NCI-H146 treated with DMSO at 0.1 percent for 48 hours (cell line): ENCODE results near the gene DOCK4.
A peak's percentile ranks its signal among the peaks of the same experiment; 100 is the strongest.

Source experiments
- DNase-seq: peaks from one replicate; lab custom pipeline; 2025; ENCODE audit not compliant: unreplicated experiment; lab: John Stamatoyannopoulos, UW

Gene DOCK4

DNA sequence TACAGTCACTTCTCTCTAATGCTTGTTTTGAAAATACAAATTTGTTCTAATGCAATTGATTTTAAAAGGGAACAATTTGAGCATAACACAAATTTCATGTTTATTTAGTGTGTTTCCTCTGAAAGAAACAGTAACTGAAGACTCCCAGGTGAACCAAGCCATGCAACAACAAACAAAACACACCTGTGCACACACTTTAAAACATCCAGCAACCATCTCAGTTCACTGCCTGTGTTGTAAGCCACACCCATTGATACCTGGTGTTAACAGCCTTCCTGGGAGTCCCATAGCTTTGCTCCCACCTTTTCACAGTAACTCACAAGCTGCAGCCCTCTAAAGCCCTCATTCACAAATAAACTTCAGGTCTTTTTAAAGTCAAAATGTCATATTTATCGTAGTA lies 89.3 kb downstream of the DOCK4 start:
- peak; percentile 78 for DNase-seq

DNA sequence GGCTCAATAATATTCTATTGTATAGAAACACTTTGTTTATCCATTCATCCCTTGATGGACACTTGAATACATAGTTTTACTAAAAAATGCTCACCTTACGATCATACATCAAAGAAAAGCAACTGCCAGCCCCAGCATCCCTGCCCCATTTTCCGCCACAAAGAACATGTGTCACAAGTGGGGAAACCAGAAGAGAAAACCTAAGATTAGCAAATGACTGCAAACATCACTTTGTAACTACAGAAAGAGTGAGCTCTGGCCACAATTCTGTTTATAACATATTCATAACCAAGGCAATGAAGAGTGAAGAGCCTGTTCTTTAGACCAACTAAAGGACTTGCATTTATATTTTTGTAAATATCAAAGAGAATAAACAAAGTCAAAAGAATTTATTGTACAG lies 89.8 kb downstream of the DOCK4 start:
- no peak for DNase-seq

DNA sequence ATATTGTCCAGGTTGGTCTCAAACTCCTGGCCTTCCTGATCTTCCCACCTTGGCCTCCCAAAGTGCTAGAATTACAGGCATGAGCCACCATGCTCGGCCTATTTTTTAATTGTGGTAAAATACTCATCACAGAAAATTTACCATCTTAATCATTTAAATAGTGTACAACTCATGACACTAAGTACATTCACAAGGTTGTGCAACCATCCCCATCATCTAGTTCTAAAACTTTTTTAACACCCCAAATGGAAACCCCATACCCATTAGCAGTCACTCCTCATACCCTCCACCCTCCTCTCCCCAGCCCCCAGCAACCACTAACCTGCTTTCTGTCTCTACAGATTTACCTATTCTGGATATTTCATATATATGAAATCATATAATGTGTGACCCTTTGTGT lies 90.3 kb downstream of the DOCK4 start:
- no peak for DNase-seq

DNA sequence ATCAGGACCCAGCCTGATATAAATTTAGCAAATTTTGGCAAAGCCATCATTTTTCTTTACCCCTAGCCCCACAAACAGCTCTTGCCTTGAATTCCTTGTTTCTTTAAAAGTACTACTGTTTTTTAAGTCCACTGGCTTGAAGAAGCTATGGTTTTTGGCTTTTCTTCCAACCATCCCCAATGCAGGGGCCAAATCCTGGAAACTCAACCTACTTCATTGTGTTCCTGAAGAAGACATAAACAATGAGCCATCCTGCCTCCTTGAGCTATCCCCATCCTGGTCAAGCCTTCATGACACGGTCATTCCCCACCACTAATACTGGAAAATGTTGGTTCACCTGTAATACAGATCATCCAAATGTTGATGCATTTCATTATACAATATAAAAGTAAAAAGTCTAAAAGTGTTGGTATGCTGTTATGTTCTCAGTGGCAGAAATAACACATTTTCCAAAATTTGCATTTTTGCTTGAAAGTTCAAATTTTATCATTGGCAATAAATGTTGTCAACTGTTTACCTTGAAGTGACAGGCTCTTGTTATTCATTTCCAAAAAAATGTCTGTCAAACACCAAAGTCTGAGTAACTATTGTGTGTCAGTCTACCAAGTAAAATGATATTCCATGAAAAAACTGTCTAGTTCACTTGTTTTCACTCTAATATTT lies 92.2 kb downstream of the DOCK4 start:
- DNase-seq, result no peak

DNA sequence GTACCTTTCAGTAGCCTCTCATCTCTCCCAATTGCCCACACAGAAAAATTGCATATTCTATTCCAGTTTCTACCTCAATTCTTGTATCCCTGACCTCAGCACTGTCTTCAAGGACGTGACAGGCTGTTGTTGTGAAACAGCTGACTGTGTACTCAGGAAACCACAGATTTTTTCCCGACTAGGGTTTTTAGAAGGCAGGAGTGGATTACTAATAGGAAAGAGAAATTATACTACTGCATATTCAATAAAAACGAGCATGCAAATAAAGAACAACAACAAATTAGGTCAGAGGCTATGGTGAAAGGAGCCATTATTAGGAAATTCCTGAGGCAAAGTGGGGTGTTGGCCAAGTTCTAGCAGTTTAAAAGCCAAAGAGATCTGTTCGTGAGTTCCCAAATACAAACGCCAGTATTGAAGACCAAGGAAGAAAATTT lies 93.4 kb downstream of the DOCK4 start:
- no peak for DNase-seq

DNA sequence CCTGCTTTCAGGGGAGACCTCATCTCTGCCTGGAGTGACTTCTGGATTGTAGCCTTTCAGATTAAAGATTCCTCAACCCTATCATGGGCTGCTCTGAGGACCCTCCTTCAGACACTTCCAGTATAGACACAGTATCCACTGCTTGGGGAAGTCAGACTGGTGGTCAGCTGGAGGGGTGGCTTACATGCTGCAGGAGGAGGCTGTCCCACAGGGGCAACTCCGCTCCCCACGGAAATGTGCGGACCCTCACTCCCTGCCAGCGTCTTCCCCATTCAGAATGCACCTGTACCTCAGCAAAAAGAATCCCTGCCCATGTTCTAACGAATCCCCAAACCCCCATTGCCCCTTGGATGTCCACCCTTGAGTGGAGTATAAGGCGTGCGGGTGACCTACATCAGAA lies 95.5 kb downstream of the DOCK4 start:
- no peak for DNase-seq

DNA sequence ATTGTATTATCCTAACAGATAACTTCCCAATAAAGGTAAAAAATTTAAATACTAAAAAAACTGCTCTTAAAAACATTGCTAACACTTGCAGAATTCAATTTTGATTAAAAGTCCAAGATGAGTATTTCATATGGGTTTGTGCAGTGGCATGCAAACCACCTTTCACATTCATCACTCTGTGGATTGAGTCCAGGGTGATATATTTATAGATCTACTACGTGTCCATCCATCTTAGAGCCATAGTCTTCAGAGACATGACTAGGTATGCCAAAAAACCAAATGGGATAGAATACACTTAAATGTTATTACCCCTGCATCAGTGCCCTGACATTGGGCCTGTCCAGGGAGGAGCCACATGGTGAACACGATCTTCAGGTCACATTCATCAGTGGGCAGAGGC lies 96.0 kb downstream of the DOCK4 start:
- no peak for DNase-seq

DNA sequence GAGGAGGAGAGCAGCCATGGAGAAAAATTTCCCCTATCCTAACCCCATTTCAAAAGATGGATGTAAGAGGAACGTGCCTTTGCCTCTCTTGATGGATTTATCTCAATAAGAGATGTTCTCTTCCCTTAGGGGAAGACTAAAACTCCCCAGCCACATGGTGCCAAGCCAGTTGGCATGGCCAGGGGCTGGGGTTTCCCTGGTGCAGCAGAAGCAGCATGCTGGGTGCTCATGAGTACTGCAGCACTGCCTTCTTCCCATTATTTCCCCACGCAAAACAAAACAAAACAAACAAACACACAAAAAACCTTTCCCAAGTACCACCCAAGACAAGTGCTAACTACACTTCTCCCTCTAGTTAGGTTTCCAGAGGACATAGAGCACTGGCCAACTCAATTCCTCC lies 97.2 kb downstream of the DOCK4 start:
- DNase-seq, result no peak

DNA sequence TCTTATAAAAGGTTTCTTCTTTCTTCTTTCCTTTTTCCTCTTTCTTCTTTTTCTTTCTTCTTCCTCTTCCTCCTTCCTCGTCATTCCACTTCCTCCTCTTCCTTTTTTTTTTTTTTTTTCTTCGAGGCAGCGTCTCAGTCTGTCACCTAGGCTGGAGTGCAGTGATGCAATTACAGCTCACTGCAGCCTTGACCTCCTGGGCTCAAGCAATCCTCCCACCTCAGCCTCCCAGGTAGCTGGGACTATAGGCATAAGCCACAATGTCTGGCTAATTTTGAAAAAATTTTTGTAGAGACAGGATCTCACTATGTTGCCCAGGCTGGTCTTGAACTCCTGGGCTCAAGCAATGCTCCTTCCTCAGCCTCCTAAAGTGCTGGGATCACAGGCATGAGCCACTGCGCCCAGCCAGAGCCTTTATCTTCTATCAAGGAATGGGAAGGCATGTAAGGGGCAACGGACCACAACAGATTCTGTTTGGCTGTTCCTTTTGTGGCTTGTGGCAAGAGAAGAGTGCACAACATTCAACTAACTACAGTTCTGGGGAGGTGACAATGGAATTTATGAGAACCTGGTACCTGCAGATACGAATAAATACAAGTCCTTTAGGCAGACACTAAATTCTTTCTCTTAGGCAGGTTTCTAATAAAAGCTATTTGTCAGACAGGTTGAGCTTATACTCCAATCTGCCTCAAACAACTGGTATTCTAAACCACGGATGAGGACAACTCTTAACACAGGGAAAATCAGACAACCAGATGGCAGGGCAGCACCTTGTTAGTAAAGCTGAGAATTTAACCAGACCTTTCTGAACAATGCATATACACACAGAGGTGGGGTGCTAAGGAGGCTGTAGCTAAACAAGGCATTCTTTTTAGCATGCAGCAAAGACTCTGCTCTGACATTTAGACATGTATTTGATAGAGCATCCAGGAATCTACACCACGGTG lies 100.3 kb downstream of the DOCK4 start:
- DNase-seq, result no peak

DNA sequence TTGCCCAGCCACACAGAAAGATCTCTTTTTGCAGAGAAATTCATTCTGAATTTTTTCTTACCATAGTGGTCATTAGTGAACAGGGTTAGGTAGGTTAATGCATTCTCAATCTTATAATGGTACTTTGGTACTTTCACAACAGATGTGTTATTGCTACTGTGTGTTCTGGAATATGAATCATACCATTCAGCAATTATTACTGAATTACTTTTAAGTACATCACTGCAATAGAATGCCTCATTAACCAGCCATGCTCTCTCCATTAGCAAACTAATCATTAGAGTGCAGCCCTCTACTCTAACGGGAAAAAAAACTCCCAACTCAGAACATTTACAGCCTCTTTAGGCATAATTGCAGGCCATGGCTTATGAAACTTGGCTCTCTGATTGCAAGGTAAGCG lies 102.1 kb downstream of the DOCK4 start:
- no peak for DNase-seq

DNA sequence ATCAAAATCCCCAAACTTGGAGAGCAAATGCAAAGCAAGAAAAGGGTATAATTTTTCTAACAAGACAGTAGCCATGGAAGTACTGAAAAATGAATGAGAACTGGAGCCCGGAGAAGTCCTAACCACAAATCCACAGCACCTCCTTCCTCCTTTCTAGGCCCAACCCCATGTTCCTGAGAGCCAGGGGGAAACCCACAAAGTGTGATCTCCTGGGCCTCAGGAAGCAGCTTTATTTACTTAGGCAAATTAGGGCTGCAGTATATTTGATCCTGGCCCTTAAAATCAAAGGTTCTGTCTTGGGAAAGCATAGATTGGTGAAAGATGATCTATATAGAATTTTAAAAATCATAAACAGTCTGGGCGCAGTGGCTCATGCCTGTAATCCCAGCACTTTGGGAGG lies 103.0 kb downstream of the DOCK4 start:
- DNase-seq, result no peak

DNA sequence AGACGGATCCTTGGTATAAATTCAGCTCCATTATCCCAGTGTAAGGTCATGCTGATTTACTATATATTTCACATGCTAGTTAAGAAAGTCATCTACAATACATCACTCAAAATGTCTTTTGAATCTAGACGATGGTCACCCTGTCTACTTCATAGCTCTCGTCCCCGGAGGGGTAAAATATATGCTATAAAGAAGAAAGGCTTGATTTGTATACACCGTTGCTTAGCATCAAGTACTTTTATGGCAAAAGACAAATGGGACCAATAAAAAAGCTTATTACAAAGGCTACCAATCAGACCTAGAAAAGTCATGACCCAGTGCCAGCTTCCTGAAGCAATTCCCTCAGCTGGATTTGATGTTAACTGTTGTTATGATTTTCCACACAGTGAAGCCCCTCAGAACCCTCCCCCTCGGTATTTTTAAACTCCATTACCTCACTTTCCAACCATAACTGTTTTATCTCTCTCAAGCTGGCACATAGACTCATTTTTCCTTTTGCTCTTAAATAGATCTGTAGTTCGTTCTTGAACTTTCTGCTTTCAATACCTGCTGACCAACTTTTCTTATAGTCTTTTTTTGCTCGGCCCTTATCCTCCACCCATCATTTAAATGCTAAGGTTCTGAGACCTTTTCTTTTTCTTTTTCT lies 104.9 kb downstream of the DOCK4 start:
- no peak for DNase-seq

DNA sequence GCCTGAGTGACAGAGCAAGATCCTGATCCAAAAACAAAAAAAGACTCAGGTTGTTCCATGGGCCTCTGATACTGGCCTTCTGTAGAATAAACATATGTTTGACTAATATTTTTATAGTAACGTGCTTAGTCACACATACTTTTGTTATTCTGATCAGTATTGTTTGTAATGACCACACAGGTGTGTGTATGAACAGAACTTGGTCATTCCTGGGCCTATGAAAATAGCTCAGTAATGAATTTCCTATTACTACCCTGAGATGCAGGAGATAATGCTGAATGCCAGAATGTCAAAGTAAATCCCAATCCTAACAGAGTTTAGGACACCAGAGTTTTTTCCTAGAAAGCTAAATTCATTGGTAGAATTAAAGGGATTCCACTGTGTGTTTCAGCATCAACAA lies 108.7 kb downstream of the DOCK4 start:
- no peak for DNase-seq

DNA sequence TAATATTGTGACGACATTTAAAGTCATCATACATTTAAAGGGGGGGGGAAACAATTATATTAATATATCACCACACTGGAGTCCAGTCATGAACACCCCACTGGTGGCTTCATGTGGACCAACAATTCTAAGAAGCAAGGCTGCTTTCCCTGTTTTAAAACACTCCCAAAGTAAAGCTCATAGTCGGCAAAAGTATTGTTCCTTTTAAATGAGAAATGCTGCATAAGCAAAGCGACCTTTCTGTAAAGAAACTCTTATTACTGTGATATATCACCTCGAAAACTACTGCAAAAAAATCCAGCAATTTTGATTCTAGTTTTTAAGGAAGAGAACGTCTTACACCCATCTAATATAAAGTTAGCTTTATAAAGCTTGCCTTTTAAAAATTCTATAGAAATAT lies 112.8 kb downstream of the DOCK4 start:
- DNase-seq, result no peak

DNA sequence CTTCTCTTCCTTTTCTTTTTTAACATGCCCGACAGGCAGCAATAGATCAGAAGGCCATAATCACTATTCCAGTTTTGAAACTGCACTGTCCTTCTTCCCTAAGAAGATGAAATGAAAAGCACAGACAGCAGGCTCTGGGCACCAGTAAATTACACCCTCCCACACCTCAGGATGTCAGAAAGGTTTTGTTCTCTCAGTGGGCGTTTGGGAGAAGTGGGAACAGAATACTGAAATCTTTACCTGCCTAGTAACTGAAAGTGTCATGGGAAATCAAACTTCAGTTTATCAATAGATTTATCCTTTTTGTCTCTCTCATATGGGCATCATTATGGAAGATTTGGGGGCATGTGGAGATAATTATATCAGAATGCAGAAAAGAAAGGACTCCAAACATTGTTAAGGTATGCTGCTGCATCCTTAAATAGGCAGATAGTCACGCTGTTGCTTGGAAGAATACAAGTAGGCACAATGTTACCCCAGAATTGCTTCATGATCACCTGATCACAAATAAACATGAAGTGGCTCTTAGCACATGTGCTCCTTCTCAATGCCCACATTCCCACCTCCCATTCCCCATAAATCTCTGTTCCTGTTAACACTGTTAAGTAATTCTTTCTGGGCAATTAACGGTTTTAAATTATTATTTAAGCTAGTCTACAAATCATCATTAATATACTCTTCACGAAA lies 113.3 kb downstream of the DOCK4 start:
- DNase-seq, result no peak

DNA sequence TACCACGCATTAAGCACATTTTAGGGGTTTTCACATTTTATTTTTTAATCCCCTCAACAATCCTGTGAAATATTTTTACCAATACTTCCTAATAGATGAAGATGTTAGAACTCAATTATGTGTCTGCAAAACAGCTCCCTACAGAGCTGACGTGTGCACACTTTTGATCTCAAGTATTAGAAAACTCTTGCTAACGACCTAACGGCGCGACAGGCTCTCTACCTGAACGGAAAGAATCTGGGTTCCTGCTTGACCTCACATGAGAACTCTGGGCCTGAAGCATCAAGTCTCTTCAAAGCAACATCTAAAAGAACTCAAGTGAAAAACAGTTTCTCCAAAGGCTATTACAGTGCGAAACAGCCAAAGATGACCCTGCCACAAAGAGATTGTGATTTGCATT lies 113.9 kb downstream of the DOCK4 start:
- DNase-seq, result no peak

DNA sequence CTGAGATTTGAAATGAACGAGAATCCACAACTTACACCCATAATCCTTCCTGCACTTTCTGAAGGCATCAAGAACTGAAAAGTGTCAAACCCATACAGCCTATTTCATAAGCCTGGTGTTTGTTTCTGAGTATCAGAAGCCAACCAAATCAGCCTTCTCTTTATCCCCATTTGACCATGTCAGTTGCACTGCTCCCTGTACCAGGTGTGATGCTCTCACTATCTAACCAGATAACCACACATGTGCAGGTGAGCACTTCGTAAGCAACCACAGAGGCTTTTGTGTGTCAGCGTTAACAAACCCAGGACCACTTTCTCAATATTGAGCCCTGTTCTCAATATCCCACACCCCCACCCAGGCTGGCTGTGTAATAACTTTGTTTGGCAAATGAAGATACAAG lies 114.4 kb downstream of the DOCK4 start:
- no peak for DNase-seq

DNA sequence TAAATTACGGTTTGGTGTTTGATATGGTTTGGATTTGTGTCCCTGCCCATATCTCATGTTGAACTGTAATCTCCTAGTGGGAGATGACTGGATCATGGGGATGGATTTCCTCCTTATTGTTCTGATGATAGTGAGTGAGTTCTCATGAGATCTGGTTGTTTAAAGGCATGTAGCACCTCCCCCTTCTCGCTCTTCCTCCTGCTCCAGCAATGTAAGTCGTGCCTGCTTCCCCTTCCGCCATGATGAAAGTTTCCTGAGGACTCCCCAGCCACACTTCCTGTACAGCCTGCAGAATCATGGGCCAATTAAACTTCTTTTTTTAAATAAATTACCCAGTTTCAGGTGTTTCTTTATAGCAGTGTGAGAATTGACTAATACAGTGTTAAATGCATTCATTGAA lies 116.6 kb downstream of the DOCK4 start:
- no peak for DNase-seq

DNA sequence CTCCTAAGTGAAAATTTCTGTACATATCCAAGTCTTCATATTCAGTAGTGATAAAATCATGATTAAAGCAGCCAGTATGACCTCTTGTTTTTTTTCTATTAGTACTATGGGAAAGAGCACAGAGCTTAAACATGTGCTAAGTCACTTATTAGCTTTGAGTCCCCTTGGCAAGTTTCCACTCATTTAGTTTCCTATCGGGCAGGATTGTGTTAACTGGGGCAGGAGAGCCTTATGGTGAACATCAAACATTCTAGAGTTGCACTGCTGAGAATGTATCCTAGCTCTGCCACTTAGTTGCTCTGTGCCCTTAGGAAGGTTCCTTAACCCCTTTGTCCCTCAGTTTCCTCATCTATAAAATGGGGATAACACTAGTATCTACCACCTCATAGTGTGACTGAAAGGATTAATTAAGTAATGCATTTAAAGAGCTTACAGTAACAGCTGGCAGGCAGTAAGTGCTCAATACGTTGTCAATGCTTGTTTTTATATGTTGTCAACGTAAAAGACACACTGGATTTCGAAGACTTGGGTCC lies 117.6 kb downstream of the DOCK4 start:
- DNase-seq, result no peak

DNA sequence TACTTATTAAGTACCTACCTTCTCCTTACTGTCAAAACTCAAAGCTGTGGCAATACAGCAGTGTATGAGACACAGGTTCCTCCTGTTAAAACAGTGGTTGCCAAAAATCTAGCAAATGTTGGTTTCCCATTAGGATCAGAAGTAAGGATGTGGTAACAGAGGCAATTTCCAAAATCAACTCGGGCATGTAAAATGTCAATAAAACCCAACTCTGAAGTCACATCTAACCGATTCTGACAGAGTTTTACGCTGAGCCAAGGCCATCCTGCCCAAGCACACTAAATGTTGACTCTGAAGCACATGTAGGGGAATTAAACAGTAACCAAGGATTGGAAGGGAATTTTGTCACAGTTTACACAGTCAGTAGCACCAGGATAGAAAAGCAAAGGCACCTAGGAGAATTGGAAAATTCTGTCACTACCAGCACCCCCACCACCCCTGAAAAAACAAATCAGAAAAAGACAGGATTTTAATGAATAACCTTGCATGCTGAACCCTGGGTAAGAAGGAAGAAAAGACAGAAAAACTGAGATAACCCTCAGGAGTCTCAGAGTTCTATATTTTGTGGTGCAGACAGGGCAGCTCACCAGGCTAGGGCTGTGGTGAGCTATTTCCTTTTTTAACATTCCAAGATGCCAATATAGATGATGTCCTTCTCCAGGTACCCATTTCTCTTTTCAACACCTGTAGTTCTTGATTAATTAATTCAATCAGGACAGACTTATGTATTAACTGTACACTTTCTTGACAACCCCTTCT lies 119.5 kb downstream of the DOCK4 start:
- no peak for DNase-seq
